UCSD-AML1 (cell line): ENCODE data around the gene GPR63.

ENCODE experiments used
- DNase-seq: peaks from one replicate; lab custom pipeline; 2025; ENCODE audit not compliant: unreplicated experiment; lab: John Stamatoyannopoulos, UW

GPR63 gene

DNA sequence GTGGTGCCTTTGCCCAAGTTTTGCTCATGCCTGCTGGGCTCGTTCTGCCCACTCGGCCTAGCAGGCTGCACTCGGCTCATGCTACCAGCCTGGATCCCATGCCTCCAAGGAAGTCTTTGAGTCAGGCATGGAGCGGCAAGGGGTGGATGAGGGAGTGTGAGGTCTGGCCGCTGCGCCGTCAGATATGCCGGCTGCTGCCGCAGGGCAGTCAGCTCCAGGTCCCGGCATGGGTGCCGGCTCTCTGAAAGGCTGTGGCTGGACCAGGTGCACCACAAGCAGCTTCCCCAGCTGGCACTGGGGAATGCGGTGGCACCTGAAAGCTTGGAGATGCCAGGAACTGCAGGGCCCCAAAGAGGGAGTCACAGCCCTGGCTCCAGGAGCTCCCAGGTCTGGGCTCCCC lies 75.5 kb downstream of the GPR63 start:
- no peak for DNase-seq

DNA sequence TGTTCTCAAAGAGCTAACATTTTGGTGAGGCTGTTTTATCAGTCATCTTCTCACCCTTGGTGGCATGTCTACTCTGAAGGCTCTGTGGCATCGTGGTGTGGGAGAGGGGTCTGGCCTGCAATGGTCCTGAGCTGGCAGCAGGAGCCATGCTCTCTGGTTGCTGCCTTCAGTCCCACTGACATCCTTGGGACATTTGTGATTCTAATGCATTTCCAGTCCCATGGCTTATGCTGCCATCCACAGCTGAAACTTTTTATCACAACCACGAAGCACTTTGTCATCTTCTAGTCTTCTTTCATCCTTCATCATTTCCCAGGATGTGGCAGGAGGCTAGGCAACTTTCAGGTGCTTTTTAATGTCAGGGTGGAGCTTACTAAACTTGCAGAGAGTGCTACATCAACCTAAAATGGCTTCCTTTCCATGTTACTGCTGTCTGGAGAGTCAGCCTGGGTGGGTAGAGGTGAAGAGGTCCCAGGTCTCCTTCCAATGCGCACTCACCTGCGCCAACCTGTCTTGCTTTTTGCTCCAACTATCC lies 77.1 kb downstream of the GPR63 start:
- no peak for DNase-seq

DNA sequence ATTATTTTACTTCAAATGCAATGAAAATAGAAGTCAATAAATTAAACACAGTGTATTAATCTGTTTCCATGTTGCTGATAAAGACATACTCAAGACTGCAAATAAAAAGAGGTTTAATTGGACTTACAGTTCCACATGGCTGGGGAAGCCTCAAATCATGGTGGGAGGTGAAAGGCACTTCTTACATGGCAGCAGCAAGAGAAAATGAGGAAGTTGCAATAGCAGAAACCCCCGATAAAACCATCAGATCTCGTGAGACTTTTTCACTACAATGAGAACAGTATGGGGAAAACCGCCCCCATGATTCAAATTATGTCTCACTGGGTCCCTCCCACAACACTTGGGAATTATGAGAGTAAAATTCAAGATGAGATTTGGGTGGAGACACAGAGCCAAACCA lies 82.2 kb downstream of the GPR63 start:
- DNase-seq: no peak

DNA sequence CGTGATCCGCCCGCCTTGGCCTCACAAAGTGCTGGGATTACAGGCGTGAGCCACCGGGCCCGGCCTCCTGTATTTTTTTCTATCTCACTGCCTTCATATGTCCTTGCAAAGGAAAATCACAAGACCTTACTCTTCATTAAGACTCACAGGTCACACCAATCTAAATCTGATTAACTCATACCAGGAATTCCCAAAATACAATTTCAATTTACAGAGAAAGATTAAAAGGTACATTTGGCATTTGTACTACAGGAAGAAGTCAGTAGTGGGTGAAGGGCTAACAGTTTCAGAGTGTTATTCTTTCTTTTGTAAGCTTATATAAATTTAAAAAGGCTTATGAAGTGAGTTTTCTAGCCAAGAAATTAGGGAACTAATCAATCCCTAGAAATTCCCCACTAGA lies 87.4 kb downstream of the GPR63 start:
- no peak for DNase-seq
